ENCODE data around the gene IL2RA.
"Not testable (repeated sequence)": the region's sequence is repeated elsewhere in the genome, so short reads cannot be mapped to it uniquely, and the experiment has no call there.

Gene IL2RA

GRCh38 chr10:6012121-6012905 lies 49.9 kb downstream of the IL2RA start:
- DNase-seq, result no peak

DNA sequence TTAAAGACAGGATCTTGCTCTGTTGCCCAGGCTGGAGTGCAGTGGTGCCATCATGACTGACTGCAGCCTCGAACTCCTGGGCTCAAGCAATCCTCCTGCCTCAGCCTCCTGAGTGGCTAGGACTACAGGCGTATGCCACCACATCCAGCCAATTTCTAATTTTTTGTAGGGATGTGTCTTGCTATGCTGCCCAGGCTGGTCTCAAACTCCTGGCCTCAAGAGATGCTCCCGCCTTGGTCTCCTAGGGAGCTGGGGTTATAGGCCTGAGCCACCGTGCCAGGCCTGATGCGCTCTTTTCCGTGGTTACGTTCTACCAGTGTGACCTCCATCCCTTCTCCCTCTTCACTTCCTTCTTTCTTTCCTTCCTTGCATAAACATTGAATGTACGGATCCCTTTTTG lies 50.6 kb downstream of the IL2RA start:
- no peak for DNase-seq

DNA sequence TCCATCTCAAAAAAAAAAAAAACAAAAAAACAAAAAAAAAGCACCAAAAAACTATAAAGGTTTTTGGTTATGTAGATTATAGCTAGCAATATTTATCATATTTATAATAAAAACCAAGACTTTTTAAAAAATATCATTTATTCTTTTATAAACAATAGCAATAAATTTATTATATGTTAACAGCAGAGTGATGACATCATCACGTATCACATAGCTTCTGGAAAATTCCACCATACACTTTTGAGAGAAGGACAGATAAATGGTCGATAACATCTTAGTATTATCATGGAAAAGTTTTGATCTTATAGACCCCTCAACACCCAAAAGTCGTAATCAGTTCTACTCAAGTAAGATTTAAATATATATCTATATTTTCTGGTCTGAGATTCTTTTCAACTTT lies 51.6 kb downstream of the IL2RA start:
- DNase-seq, result no peak

DNA sequence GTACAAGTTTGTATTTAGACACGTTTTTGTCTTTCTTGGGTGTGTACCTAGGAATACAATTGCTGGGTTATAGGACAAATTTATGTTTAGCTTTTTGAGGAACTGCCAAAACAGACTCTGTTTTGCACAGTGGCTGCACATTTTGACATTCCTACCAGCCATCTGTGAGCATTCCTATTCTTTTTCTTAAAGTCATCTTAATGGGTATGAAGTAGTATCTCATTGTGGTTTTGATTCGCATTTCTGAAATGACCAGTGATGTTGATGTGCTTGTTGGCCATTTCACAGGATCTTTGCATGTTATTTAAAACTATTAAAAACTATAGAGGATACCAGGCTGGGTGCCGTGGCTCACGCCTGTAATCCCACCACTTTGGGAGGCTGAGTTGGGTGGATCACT lies 52.2 kb downstream of the IL2RA start:
- no peak for DNase-seq

- DNase-seq, result no peak
Measured at GRCh38 chr10:6009150-6009549, 53.0 kb downstream of the IL2RA start.

- no peak for DNase-seq
Measured at GRCh38 chr10:6008497-6009142, 53.5 kb downstream of the IL2RA start.

DNA sequence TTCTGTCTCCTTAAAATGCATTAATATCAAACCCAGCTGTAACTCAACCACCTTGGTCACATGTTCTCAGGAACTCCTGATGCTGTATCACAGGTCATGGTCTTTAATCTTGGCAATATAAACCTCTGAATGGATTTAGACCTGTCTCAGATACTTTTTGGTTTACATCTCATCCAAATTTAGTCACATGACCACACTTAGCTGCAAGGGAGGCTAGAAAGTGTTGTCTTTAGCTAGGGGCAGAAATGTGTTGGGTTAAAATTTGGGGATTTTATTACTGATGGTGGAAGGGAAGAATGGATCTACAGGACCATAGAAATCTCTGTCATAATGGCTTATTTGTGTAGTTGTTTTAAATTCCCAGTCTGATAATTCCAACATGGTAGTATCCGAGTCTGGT lies 55.2 kb downstream of the IL2RA start:
- DNase-seq, result no peak

GRCh38 chr10:6006546-6006945 lies 55.6 kb downstream of the IL2RA start:
- no peak for DNase-seq

GRCh38 chr10:6005856-6006395 lies 56.2 kb downstream of the IL2RA start:
- DNase-seq, result no peak

GRCh38 chr10:6005161-6005804 lies 56.9 kb downstream of the IL2RA start:
- not testable (repeated sequence) for DNase-seq

- DNase-seq, result no peak
Measured at GRCh38 chr10:6002809-6003510, 59.2 kb downstream of the IL2RA start.

- no peak for DNase-seq
Measured at GRCh38 chr10:5999440-6000165, 62.6 kb downstream of the IL2RA start.

DNA sequence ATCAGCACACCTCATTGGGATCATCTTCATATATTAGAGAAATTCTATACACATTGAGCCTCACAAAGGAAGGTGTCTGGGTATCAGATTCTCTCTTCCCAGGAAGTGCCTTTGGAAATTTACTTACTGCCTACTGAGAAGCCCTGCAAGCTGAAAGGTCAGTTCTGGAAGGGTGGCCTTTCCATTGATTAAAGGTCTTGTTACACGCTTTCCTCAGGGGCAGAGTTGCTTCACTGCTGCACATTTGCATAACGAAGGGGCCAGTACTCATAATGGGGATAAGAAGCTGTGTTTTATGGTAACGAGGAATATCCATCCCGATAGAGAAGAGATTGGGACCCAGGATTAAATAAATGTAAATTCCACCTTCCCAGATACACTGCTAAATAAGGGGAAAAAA lies 65.5 kb downstream of the IL2RA start:
- DNase-seq, result no peak

DNA sequence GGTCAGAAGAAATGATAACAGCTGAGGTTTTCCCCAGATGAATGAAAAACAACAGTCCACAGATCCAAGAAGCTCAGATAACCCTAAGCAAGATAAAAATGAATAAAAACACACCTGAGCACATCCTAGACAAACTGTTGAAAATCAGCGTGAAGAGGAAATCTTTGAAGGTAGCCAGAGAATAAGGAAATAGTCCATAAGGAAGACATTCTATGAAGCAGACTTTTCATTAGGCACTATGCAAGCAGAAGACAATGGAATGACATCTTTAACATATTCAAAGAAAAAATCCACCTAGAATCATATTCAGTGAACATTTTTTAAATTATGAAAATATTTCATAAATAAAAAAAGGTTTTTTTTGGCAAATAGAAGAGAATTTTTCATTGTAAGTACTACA lies 69.8 kb downstream of the IL2RA start:
- DNase-seq, result no peak

DNA sequence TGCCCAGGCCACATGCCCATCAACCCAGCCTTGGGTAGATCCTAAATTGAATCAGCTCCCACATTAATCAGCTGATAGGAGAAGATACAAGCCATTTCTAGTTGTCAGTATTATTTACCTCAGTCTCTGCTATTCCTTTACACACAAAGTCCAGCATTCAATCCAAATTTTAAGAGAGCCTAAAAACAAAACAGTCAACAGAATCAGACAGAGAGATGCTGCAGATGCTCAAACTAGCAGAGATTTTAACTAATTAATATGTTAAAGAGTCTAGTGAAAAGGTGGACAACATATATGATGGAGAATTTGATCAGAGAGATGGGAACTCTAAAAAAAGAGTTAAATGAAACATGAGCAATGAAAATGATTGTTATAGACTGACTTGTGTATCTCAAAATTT lies 70.5 kb downstream of the IL2RA start:
- DNase-seq, result no peak

DNA sequence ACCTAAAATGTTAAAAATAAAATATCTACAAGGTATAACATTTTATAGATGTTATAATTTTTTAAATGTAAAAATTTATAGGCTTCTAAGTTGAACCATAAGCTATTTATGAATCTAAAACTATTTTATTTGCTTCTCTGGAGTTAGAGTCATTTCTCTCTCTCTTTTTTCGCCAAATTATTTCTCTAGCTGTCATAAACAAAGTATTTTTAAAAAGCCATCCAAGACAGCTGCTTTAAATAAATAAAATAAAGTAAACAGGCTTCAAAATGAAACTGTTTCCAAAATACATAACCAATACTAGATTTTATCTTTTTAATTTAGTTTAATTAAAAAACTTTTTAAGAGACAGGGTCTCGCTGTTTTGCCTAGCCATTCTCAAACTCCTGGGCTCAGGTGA lies 72.4 kb downstream of the IL2RA start:
- no peak for DNase-seq

GRCh38 chr10:5988336-5988920 lies 73.7 kb downstream of the IL2RA start:
- no peak for DNase-seq

- DNase-seq, result no peak
Measured at GRCh38 chr10:5987747-5988146, 74.4 kb downstream of the IL2RA start.

DNA sequence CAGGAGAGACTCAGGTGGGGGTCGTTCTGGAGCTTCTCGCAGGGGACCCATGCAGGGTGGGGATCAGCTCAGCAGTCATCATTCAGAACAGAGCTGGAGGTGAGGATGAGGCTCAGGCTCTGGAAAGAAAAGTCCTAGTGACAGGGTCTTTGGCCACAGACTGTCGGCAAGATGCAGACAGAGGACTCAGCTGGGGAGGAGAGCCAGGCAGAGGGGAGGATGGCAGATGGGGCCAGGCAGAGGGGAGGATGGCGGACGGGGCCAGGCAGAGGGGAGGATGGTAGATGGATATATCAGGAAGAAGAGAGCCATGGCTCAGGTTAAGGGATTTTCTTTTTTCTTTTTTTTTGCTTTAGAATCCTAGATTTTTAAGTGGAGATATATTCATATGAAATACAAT lies 77.1 kb downstream of the IL2RA start:
- no peak for DNase-seq

- no peak for DNase-seq
Measured at GRCh38 chr10:5983774-5984173, 78.4 kb downstream of the IL2RA start.

GRCh38 chr10:5981529-5981928 lies 80.6 kb downstream of the IL2RA start:
- no peak for DNase-seq

DNA sequence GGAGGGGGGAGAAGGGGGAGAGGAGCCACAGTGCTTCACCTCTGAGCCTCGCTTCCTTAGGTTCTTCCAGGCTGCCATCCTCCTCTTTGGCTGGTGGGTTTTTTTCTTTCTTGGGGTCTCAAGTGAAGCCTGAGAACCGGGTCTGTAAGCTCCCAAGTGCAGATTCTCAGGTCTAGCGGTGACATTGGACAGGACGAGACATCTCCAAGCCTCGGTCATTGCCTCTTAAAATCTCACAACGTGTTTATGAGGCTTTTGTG lies 84.0 kb downstream of the IL2RA start:
- DNase-seq, result no peak

Data from stimulated activated naive CD4-positive, alpha-beta T cell (primary cell).